ENCODE data around the gene CNPPD1.

Gene CNPPD1

GRCh38 chr2:219175928-219176817 is 552 bp downstream of the CNPPD1 start:
- FAIRE-seq: no peak
- no peak for TF ChIP-seq CTCF (IDR thresholded peaks at IDR 0.05; ENCODE audit: insufficient read depth, missing control alignments)

DNA sequence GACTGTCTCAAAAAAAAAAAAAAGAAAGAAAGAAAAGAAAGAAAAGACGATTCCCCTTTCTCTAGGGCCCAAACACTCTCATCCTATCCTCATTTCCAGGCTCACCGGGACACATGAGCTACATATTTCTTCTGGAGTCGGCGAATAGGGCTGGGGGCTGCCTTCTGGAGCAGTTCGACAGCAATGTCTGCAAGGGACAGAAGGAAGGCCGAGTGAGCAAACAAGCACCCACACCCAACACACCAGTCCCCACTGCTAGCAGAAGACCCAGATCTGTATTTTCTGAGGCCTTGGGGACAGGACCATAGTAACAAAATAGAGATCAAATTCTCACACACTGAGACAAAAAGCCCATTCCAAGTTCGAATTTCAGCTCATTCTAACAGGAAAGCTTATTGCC is 1.2 kb downstream of the CNPPD1 start:
- FAIRE-seq: no peak
- no peak for TF ChIP-seq CTCF (IDR thresholded peaks at IDR 0.05; ENCODE audit: insufficient read depth, missing control alignments)
- DNase-seq (ENCODE audit: insufficient read length, low spot score): no peak

More at GRCh38 chr2:219175928-219176817, 552 bp downstream of the CNPPD1 start:
- DNase-seq (ENCODE audit: insufficient read length, low spot score): no peak

GRCh38 chr2:219174801-219175200 is 1.9 kb downstream of the CNPPD1 start:
- TF ChIP-seq CTCF (IDR thresholded peaks at IDR 0.05; ENCODE audit: insufficient read depth, missing control alignments): no peak
- DNase-seq (ENCODE audit: insufficient read length, low spot score) (no peak), FAIRE-seq (no peak)

DNA sequence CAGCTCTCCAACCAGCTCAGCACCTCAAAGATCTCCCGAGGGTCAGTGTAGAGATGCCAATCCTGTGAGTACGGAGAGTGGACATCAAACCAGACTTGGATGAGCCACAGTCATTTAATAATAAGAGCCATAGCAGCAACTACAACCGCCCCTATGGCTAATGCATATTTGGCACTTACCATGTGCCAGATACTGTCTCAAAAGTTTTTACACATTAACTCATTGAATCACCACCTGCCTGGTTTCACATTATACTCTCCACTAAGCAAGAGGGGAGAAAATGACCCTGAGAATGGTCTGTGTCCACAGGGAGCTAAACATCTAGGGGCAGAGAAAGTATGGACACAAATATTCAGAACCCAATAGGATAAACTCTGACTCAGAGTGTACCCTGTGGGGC is 2.6 kb downstream of the CNPPD1 start:
- DNase-seq (ENCODE audit: insufficient read length, low spot score) (no peak), FAIRE-seq (no peak)
- TF ChIP-seq CTCF (IDR thresholded peaks at IDR 0.05; ENCODE audit: insufficient read depth, missing control alignments): no peak

DNA sequence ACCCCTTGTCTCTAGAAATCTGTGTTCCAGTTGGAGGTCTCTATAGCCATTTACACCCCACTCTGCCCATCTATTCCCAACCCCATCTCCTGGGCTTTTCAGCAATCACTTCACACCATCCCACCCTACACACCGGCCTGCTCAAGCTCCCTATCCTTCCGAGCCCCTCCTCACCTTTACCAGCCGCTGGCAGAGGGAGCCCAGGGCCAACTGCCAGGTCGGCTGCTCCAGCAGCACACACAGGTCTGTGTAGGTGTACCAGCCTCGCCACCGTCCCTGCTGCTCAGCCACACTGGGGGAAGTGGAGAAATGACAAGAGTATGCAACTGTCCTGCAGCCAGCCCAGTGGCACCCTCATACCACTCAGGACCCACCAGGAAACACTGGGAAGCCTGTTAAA is 3.5 kb downstream of the CNPPD1 start:
- no peak for TF ChIP-seq CTCF (IDR thresholded peaks at IDR 0.05; ENCODE audit: insufficient read depth, missing control alignments)
- no peak for FAIRE-seq
- DNase-seq (ENCODE audit: insufficient read length, low spot score): no peak

DNA sequence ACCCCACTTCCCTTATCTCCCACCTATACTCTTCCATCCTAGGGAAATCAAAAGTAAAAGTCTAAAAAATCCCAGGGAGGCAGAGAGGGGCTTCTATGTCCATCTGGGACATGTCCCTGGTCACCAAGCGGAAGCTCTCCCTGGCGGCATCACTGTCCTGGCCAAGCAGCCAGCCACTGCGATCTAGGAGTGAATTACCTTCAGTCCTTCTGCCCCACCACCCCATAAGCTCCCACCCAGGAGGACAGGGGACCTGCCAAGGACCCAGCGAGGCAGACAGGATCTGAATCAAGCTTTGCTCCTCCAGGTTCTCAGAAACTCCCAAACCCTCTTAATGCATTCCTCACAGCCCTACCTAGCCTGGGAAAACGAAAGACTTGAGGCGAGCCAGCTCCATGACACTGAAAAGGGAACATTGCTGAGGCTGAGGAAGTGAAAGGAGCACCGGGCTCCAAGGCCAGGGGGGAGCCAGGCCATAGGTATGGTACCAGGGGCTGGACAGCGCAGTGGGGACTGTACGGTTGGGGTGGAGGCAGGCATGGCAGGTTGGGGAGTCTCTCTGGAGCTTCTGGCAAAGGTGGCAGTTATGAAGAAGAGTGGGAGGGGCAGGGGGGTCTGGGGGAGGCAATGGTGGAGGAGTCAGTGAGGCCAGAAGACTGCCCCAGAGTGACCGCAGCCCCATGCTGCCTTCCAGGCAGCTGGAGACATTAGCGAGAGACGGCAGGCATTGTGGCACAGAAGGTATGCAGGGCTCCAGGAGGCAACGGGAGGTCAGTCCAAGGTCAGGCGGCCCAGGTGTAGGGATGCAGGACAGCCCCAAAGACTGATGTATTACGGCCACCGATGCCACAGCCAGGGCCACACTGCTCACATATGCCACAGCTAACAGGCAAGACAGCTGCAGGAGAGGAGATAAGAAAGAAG is 4.2 kb downstream of the CNPPD1 start:
- no peak for TF ChIP-seq CTCF (IDR thresholded peaks at IDR 0.05; ENCODE audit: insufficient read depth, missing control alignments)
- FAIRE-seq (no peak), DNase-seq (ENCODE audit: insufficient read length, low spot score) (no peak)

All from D721Med (cell line).